ENCODE data around the gene FOXO1. TPM values are rescaled to one million over a fixed set of nuclear protein-coding genes. Genes with fewer than 3 reads are reported as not detected.

FOXO1 gene
- total and polyA plus RNA-seq, 2 of the 13 experiments (the other 11 are each of a cell fraction or from before 2014, with no cell fraction given) = 8.1 to 13.1 TPM

DNA sequence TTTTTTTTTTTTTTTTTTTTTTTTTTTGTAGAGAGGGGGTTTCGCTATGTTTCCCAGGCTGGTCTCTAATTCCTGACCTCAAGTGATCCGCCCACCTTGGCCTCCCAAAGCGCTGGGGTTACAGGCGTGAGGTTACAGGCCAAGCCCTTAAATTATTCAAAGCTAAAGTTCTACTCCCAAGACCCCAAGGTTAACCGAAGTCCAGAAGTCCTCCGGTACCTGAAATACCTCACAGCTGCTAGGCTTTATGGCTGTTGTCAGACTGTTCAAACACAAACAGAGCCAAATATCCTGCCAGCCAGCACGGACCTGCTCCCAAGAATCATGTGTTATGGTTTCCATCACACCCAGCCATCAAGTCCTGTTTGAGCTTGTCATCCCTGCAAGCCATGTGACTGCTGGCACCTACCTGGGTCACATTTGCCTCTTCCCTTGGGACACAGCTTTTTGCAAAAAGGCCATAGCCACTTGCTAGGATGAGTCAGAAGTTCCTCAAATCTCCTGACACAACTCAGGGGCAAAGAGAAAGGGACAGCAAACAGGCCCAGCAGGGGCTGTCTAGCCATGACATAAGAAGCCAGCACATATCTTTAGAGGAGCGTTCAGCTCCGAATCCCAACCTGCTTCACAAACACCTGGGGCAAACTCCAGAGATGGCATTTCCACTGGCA is 129.9 kb downstream of the FOXO1 start (continued):
- TF ChIP-seq, protein P1, sequence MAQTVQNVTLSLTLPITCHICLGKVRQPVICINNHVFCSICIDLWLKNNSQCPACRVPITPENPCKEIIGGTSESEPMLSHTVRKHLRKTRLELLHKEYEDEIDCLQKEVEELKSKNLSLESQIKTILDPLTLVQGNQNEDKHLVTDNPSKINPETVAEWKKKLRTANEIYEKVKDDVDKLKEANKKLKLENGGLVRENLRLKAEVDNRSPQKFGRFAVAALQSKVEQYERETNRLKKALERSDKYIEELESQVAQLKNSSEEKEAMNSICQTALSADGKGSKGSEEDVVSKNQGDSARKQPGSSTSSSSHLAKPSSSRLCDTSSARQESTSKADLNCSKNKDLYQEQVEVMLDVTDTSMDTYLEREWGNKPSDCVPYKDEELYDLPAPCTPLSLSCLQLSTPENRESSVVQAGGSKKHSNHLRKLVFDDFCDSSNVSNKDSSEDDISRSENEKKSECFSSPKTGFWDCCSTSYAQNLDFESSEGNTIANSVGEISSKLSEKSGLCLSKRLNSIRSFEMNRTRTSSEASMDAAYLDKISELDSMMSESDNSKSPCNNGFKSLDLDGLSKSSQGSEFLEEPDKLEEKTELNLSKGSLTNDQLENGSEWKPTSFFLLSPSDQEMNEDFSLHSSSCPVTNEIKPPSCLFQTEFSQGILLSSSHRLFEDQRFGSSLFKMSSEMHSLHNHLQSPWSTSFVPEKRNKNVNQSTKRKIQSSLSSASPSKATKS (CRISPR knock-in tag; IDR thresholded peaks at IDR 0.05) = no peak
- TF ChIP-seq CBFB (CRISPR knock-in tag; IDR thresholded peaks at IDR 0.05) (no peak), SALL2 (CRISPR knock-in tag; IDR thresholded peaks at IDR 0.05) (no peak), ZNF792 (CRISPR knock-in tag; IDR thresholded peaks at IDR 0.05) (0 out of 2 replicates have a peak, but pooled peaks have one; percentile 56), YEATS2 (CRISPR knock-in tag; IDR thresholded peaks at IDR 0.05; ENCODE audit: borderline replicate concordance) (0 out of 2 replicates have a peak, but pooled peaks have one; percentile 30), ZMAT3 (CRISPR knock-in tag; conservative IDR thresholded peaks at IDR 0.05) (peak; percentile 80; the same call in 1 of the 2 replicates), ZSCAN9 (CRISPR knock-in tag; IDR thresholded peaks at IDR 0.05; ENCODE audit: borderline replicate concordance) (no peak), STAT5B (CRISPR knock-in tag; IDR thresholded peaks at IDR 0.05) (no peak), PTBP1 (IDR thresholded peaks at IDR 0.05; ENCODE audit: low read depth, low read length, poor library complexity, severe bottlenecking) (no peak), ZMYM4 (CRISPR knock-in tag; IDR thresholded peaks at IDR 0.05) (peak; percentile 84), TBP (CRISPR knock-in tag; IDR thresholded peaks at IDR 0.05) (no peak), ZNF282 (IDR thresholded peaks at IDR 0.05; ENCODE audit: partially characterized antibody) (no peak), NR2F1 (CRISPR knock-in tag; IDR thresholded peaks at IDR 0.05) (peak; percentile 84 to 85), TGIF2 (CRISPR knock-in tag; IDR thresholded peaks at IDR 0.05) (0 out of 2 replicates have a peak, but pooled peaks have one; percentile 32), ZNF230 (CRISPR knock-in tag; IDR thresholded peaks at IDR 0.05) (peak; percentile 81; the same call in 1 of the 2 replicates), HOXA3 (CRISPR knock-in tag; IDR thresholded peaks at IDR 0.05) (peak; percentile 82)
- TF ChIP-seq, protein P2, sequence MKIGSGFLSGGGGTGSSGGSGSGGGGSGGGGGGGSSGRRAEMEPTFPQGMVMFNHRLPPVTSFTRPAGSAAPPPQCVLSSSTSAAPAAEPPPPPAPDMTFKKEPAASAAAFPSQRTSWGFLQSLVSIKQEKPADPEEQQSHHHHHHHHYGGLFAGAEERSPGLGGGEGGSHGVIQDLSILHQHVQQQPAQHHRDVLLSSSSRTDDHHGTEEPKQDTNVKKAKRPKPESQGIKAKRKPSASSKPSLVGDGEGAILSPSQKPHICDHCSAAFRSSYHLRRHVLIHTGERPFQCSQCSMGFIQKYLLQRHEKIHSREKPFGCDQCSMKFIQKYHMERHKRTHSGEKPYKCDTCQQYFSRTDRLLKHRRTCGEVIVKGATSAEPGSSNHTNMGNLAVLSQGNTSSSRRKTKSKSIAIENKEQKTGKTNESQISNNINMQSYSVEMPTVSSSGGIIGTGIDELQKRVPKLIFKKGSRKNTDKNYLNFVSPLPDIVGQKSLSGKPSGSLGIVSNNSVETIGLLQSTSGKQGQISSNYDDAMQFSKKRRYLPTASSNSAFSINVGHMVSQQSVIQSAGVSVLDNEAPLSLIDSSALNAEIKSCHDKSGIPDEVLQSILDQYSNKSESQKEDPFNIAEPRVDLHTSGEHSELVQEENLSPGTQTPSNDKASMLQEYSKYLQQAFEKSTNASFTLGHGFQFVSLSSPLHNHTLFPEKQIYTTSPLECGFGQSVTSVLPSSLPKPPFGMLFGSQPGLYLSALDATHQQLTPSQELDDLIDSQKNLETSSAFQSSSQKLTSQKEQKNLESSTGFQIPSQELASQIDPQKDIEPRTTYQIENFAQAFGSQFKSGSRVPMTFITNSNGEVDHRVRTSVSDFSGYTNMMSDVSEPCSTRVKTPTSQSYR (CRISPR knock-in tag; IDR thresholded peaks at IDR 0.05; ENCODE audit: borderline replicate concordance) = no peak
- TF ChIP-seq, protein P3, sequence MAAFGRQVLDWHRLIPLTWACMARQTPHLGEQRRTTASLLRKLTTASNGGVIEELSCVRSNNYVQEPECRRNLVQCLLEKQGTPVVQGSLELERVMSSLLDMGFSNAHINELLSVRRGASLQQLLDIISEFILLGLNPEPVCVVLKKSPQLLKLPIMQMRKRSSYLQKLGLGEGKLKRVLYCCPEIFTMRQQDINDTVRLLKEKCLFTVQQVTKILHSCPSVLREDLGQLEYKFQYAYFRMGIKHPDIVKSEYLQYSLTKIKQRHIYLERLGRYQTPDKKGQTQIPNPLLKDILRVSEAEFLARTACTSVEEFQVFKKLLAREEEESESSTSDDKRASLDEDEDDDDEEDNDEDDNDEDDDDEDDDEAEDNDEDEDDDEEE (CRISPR knock-in tag; IDR thresholded peaks at IDR 0.05) = peak; percentile 82
- TF ChIP-seq, protein P4, sequence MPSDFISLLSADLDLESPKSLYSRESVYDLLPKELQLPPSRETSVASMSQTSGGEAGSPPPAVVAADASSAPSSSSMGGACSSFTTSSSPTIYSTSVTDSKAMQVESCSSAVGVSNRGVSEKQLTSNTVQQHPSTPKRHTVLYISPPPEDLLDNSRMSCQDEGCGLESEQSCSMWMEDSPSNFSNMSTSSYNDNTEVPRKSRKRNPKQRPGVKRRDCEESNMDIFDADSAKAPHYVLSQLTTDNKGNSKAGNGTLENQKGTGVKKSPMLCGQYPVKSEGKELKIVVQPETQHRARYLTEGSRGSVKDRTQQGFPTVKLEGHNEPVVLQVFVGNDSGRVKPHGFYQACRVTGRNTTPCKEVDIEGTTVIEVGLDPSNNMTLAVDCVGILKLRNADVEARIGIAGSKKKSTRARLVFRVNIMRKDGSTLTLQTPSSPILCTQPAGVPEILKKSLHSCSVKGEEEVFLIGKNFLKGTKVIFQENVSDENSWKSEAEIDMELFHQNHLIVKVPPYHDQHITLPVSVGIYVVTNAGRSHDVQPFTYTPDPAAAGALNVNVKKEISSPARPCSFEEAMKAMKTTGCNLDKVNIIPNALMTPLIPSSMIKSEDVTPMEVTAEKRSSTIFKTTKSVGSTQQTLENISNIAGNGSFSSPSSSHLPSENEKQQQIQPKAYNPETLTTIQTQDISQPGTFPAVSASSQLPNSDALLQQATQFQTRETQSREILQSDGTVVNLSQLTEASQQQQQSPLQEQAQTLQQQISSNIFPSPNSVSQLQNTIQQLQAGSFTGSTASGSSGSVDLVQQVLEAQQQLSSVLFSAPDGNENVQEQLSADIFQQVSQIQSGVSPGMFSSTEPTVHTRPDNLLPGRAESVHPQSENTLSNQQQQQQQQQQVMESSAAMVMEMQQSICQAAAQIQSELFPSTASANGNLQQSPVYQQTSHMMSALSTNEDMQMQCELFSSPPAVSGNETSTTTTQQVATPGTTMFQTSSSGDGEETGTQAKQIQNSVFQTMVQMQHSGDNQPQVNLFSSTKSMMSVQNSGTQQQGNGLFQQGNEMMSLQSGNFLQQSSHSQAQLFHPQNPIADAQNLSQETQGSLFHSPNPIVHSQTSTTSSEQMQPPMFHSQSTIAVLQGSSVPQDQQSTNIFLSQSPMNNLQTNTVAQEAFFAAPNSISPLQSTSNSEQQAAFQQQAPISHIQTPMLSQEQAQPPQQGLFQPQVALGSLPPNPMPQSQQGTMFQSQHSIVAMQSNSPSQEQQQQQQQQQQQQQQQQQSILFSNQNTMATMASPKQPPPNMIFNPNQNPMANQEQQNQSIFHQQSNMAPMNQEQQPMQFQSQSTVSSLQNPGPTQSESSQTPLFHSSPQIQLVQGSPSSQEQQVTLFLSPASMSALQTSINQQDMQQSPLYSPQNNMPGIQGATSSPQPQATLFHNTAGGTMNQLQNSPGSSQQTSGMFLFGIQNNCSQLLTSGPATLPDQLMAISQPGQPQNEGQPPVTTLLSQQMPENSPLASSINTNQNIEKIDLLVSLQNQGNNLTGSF (CRISPR knock-in tag; IDR thresholded peaks at IDR 0.05) = peak; percentile 52; the same call in 1 of the 2 replicates
